Thyroid gland (tissue), 4 donors: ENCODE measurements around the gene CARS1.

Source experiments
- POLR2A ChIP-seq, 2 donors: fragments of 450-650 bp; IDR thresholded peaks; one replicate each; pipeline ENCODE4 v1.6.1; 2017; ENCODE audit warnings: antibody characterized with exemption in 2 of 2, mild to moderate bottlenecking in 2 of 2, moderate library complexity in 1 of 2
- TF ChIP-seq, protein P1 (sequence below), 6 experiments: fragments of 200-600 bp in 3 of 6; fragments of 450-650 bp in 3 of 6; sonication (generic) in 3 of 6; IDR thresholded peaks; one replicate each; pipeline ENCODE4 v1.5.1; 2016 to 2019; ENCODE audit warnings: antibody characterized with exemption in 6 of 6, mild to moderate bottlenecking in 2 of 6, inconsistent platforms in 1 of 6, moderate library complexity in 1 of 6

DNA sequence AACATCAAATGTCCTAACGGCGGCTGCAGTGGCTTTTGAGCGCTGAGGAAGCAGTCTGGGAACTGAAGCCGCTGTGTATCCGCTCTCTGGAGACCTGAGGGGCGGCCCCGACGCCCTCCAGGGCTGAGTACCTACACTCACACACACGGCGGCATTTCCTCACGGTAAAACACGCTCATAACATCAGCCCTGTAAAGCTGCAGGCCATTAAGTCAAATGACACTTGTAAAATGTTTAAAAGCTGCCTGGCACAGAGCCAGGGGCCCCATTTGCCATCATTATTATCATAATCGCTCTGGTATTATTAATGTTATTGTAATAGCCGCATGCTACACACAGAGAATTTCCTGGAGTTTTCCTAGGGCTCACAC, 5.1 kb downstream of the CARS1 start:
- TF ChIP-seq, protein P1, sequence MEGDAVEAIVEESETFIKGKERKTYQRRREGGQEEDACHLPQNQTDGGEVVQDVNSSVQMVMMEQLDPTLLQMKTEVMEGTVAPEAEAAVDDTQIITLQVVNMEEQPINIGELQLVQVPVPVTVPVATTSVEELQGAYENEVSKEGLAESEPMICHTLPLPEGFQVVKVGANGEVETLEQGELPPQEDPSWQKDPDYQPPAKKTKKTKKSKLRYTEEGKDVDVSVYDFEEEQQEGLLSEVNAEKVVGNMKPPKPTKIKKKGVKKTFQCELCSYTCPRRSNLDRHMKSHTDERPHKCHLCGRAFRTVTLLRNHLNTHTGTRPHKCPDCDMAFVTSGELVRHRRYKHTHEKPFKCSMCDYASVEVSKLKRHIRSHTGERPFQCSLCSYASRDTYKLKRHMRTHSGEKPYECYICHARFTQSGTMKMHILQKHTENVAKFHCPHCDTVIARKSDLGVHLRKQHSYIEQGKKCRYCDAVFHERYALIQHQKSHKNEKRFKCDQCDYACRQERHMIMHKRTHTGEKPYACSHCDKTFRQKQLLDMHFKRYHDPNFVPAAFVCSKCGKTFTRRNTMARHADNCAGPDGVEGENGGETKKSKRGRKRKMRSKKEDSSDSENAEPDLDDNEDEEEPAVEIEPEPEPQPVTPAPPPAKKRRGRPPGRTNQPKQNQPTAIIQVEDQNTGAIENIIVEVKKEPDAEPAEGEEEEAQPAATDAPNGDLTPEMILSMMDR (IDR thresholded peaks at IDR 0.05) = no peak
- no peak for TF ChIP-seq POLR2A (IDR thresholded peaks at IDR 0.05)
